Measurements from ENCODE around the gene CASS4.

The CASS4 gene

GRCh38 chr20:56429502-56429901 is 17.4 kb downstream of the CASS4 start:
- TF ChIP-seq CTCF (IDR thresholded peaks at IDR 0.05; ENCODE audit: low read depth, low read length), result no peak
- 0 out of 2 replicates have a peak overlapping the region, but pooled peaks have one; percentile 9 for H3K4me3 ChIP-seq (ENCODE audit: low read depth, low read length)

DNA sequence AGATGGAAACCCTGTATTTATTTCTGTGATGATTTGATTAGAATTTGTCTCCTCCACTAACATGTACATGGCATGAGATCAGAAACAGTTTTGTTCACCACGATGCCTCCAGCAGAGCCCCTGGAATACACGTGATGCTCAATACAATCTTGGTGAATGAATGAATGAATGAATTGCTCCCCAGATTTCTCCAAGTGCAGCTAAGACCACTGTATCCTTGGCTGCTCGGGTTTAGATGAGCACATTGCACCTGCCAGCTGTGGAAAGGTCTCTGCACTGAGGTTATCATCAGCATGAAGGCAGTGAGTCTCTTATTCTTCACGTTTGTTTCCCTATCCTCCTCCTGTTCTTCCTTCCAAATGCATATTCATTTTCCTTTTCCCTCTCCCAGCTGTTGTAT is 17.9 kb downstream of the CASS4 start:
- H3K4me3 ChIP-seq (ENCODE audit: low read depth, low read length), result 0 out of 2 replicates have a peak overlapping the region, but pooled peaks have one; percentile 4
- TF ChIP-seq CTCF (IDR thresholded peaks at IDR 0.05; ENCODE audit: low read depth, low read length), result no peak

GRCh38 chr20:56430461-56430860 is 18.4 kb downstream of the CASS4 start:
- TF ChIP-seq CTCF (IDR thresholded peaks at IDR 0.05; ENCODE audit: low read depth, low read length), result no peak
- H3K4me3 ChIP-seq (ENCODE audit: low read depth, low read length), result no peak overlapping the region

DNA sequence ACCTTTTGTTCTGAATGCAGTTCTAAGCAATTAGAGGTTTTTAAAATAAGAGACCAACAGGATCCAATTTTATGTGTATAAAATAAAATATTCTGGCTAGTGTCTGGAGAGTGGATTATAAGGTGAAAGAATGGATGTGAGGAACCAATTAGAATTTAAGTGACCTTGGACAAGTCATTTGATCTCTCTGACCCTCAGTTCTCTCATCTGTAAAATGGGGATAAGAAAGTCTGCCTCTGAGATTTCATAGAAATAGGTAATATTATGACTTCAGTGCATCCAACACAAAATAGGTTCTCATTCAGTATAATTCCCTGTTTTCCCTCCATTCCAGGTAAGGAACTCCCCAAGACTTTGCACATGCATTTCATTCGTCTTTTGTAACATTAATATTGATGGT is 18.9 kb downstream of the CASS4 start:
- no peak for TF ChIP-seq CTCF (IDR thresholded peaks at IDR 0.05; ENCODE audit: low read depth, low read length)
- H3K4me3 ChIP-seq (ENCODE audit: low read depth, low read length), result no peak overlapping the region

DNA sequence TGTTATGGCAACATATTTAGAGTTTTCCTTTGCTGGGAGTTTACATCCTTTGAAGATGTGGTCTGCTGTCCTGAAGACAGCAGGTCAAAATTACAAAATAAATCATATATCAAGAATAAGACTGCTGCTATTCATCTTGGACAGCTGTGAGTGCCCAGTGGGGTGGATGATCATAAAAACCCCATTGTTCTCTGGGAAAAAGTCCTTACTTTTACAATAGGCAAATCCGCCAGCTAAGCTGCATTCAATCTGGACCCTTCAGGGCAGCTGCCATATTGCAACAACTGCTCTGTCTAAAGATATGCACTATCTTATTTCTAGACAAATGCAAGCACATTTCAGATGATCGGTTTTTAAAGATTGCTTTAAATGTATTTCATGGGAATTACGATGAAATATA is 19.4 kb downstream of the CASS4 start:
- H3K4me3 ChIP-seq (ENCODE audit: low read depth, low read length), result no peak overlapping the region
- TF ChIP-seq CTCF (IDR thresholded peaks at IDR 0.05; ENCODE audit: low read depth, low read length), result no peak

DNA sequence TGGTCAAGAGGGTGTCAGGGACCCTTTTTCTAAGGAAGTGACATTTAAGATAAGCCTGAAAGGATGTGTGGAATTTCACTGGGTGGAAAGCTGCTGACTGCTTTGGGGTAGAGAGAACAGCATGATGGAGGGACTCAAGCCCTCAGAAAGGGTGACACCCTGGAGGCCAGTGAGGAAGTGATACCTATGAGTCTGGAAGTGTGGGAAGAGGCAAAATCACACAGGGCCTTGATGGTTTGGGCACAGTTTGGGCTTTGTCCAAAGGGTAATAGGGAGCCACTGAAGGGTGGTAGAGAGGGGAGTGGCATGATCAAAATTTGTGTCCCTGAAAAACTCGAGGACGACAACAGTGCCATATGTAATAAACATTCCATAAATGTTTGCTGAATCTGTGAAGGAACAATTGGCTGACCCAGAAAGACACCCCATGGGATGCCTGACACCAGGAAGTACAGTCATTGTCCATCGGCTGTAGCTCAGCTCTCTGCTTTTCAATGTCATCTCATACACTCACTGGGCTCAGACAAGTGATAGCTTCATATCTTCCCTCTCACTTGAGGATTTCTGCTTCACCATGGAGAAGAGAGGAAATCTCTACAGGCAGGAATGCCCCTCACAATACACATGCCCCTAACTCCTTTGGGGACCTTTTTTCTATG is 21.3 kb downstream of the CASS4 start:
- H3K4me3 ChIP-seq (ENCODE audit: low read depth, low read length), result no peak overlapping the region
- TF ChIP-seq CTCF (IDR thresholded peaks at IDR 0.05; ENCODE audit: low read depth, low read length), result no peak

GRCh38 chr20:56433880-56434255 is 21.8 kb downstream of the CASS4 start:
- TF ChIP-seq CTCF (IDR thresholded peaks at IDR 0.05; ENCODE audit: low read depth, low read length), result no peak
- H3K4me3 ChIP-seq (ENCODE audit: low read depth, low read length), result no peak overlapping the region

All from WI38 (cell line).